ENCODE data around the gene ANO3.

The ANO3 gene

GRCh38 chr11:26649884-26650283, 318.0 kb downstream of the ANO3 start:
- peak; percentile 7 to 8 for DNase-seq

- DNase-seq = no peak
Measured at GRCh38 chr11:26651916-26652315, 320.0 kb downstream of the ANO3 start.

GRCh38 chr11:26655287-26655686, 323.4 kb downstream of the ANO3 start:
- DNase-seq = no peak

- DNase-seq = no peak
Measured at GRCh38 chr11:26662916-26663315, 331.0 kb downstream of the ANO3 start.

- no peak for DNase-seq
Measured at GRCh38 chr11:26665036-26665435, 333.1 kb downstream of the ANO3 start.

GRCh38 chr11:26665946-26666345, 334.0 kb downstream of the ANO3 start:
- DNase-seq = no peak

- no peak for DNase-seq
Measured at GRCh38 chr11:26675233-26675928, 343.5 kb downstream of the ANO3 start.

- DNase-seq = no peak
Measured at GRCh38 chr11:26676641-26677040, 344.7 kb downstream of the ANO3 start.

- no peak for DNase-seq
Measured at GRCh38 chr11:26677566-26677965, 345.6 kb downstream of the ANO3 start.

- no peak for DNase-seq
Measured at GRCh38 chr11:26687351-26687750, 355.4 kb downstream of the ANO3 start.

GRCh38 chr11:26688701-26689100, 356.8 kb downstream of the ANO3 start:
- no peak for DNase-seq

GRCh38 chr11:26696330-26696729, 364.4 kb downstream of the ANO3 start:
- DNase-seq = peak; percentile 26 to 76

- no peak for DNase-seq
Measured at GRCh38 chr11:26698224-26698623, 366.3 kb downstream of the ANO3 start.

GRCh38 chr11:26700574-26701235, 368.8 kb downstream of the ANO3 start:
- DNase-seq = no peak

GRCh38 chr11:26702406-26702805, 370.5 kb downstream of the ANO3 start:
- no peak for DNase-seq

GRCh38 chr11:26703411-26704191, 371.7 kb downstream of the ANO3 start:
- DNase-seq = no peak

- no peak for DNase-seq
Measured at GRCh38 chr11:26704249-26704648, 372.3 kb downstream of the ANO3 start.

- no peak for DNase-seq
Measured at GRCh38 chr11:26706181-26706580, 374.3 kb downstream of the ANO3 start.

- DNase-seq = no peak
Measured at GRCh38 chr11:26708736-26709456, 377.0 kb downstream of the ANO3 start.

- DNase-seq = no peak
Measured at GRCh38 chr11:26710489-26710888, 378.6 kb downstream of the ANO3 start.

- DNase-seq = no peak
Measured at GRCh38 chr11:26712497-26712896, 380.6 kb downstream of the ANO3 start.

Measured in NCI-H1930 (cell line).